GM19397 (cell line): ENCODE measurements around the gene JUN.

Experiments used
- ATAC-seq: cut with Tn5 transposase; IDR thresholded peaks from one replicate; pipeline ENCODE4 v1.9.1; 2021; ENCODE audit warnings: mild to moderate bottlenecking, moderate library complexity; ENCODE audit not compliant: unreplicated experiment

Gene JUN

DNA sequence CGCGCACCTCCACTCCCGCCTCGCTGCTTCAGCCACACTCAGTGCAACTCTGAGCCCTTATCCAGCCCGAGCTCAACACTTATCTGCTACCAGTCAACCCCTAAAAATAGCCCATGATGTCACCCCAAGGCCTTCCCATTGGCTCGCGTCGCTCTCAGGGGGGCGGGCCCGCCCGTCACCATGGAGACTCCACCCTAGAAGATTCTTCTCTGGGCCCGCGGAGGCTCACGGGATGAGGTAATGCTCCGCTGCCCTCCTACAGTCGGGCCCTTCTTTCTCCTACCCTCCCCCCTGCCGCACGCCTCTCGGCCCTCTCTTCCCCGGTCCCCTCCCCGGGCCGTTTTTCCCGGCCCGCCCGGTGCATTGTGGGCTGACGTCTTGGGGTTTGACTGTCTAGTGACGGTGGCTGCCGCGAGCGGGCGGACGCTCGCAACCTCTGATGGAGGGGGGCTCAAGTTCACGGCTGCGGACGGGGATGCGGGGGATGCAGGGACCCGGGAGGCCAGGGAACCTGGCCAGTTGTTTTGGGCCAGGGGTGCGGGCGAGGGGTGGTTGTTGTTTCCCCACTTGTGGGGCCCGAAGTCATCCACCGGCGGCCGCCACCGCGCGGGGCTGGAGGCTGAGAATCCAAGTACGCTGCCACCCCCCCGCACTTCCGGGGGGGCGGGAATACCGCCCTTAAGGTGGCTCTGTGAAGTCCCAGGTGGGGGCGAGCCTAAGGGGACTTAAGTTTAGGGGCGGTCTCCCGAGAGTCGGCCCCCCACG lies at the start of gene JUN:
TSS of gene JUN (minus strand) at position 55 of the 765 bp plus-strand sequence. CDS start 977 bp downstream, outside the sequence.
- peak; percentile 74 for ATAC-seq

DNA sequence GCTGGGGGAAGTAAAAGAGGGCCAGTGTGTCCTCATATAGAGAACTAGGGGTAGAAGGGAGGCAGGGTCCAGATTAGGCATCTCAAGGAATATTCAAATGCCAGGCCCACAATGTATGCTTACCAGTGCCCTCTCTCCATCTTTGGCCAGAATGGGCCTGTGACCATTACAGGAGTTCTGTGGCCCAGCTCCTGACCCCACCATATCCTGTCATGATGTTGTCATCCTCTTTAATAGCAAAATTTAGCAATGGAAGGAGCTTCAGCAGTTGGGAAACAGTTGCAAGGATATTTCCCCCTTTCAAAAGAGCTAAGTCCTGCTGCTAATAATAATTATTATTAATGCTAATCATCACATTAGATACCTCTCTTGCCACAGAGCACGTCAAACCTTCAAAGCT lies 49.3 kb upstream of the JUN start:
- ATAC-seq: no peak

DNA sequence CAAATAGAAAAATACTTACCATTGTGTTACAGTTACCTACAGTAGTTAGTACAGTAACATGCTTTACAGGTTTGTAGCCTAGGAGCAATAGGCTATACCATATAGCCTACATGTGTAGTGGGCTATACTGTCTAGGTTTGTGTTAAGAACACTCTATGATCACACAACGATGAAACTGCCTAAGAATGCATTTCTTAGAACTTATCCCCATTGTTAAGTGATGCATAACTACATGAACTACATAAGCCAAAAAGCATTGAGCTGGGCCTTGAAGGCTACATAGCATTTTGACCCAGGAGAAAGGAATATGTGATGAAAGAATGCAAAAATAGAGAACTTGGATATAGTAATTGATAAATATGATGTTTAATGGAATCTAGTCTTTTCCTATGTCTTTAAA lies 46.4 kb upstream of the JUN start:
- no peak for ATAC-seq

DNA sequence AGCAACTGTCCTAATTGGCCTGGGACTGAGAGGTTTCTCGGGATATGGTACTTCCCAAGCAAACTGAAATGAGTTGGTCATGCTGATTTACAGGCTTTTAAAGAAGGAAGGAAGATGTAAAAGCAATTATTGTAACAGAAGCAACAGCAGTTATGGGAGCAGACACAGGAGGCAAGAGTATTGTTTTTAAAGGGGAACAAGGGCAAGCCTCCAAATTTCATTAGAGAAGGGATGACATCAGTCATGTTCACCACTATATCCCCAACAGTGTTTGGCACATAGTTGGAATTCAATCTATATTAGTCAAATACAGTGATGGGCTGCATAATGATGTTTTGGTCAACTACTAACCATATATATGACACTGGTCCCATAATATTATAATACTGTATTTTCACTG lies 46.0 kb upstream of the JUN start:
- no peak for ATAC-seq

DNA sequence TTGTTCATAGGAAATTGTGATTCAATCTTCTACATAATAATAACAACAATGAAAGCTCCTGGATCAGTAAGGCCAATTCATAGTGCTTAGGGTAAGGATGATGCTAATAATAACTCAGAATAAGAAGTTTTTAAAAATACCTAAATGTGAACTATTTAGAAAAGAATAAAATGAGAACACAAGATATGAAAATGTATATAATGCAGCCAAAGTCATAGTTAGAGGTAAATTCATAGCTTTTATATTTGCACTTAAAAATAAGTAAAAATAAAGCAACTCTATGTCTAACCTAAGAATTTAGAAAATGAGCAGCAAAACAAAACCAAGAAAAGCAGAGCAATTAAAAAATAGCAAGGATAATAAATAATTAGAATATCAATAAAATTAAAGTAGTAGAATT lies 43.5 kb upstream of the JUN start:
- ATAC-seq: no peak

DNA sequence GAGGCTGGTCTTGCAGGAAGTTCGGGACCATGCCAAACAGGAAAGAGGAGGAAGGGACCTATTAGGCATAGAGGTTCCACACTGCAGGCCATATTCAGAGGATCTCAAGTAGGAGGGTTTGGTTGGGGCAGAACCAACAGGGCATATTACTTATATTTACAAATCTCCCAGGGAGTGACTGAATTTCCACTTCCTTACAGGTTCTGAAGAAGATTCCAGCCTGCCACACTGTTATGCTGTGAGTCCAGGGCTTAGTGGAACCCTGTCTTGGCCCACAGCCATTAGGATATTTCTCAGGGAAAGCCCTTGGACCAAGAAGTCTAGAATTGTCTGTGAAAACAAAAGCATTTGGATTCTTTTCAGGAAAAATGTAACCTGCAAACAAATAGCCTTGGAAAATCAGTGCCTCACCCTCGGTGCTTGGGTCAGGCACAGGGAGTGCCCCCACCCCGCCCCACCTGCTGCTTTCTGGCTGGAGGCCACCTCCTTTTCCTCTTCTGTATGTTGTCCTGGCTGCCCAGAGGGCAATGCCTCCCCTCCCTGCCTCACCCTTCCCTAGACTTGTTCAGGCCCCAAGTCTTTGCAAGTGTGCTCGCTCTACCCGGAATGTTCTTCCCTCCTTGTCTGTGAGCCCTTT lies 41.0 kb upstream of the JUN start:
- no peak for ATAC-seq

DNA sequence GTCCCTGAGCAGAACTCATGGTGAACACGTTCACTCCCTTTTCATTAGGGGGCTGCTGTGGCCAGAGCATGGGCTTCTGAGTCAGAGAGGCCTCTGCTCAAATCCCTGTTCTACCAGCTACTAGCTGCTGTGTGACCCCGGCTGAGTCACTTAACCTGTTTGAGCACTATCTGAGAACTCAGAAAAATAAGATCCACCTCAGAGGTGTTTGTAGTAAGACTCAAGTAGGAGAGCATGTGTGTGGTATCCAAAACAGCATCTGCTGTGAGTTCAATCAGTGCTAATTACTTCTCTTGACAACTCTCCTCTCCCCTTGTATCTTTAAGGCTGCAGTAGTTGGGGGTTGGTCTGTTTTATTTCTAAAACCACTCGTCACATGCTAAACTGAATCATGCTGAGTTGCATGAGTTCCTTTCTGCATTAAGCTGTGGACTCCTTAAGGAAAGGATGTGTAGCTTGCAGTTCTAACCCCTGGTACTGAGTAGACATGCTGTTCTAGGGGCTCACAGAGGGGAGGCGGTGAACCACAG lies 39.7 kb upstream of the JUN start:
- no peak for ATAC-seq

DNA sequence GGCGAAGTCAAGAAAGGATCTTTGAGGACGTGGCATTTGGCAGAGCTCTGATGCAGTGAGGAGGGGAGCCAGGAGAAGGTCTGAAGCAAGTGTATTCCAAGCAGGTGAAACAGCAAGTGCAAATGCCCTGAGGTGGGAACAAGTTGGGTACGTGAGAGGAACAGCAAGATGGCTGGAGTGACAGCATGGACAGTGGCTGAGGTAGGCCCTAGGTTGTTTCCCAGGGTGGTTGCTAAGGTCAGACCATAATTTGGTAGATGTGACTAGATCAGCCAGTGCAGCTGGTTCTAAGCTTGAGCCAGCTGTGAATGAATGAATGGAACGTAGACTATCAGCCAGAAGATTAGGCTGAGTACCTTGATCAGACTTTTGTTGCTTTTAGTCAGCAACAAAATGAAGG lies 37.5 kb upstream of the JUN start:
- ATAC-seq: no peak

DNA sequence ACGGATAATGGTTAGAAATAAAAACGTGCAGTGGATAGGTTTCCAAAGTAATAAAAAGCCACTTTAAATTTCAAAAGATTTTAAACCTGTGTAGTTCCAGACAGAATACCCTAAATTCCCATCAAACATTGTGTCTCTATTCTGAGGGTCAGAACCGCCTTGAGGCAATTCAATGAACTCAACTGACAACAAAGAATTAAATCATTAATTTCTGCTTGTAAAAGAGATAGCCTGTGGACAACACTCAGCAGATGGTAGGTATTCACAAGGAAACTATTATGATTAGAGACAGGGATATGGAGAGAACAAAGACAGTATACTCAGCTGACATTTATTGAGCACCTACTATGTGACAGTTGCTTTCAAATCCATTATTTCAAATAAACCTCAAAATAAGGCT lies 35.1 kb upstream of the JUN start:
- no peak for ATAC-seq

DNA sequence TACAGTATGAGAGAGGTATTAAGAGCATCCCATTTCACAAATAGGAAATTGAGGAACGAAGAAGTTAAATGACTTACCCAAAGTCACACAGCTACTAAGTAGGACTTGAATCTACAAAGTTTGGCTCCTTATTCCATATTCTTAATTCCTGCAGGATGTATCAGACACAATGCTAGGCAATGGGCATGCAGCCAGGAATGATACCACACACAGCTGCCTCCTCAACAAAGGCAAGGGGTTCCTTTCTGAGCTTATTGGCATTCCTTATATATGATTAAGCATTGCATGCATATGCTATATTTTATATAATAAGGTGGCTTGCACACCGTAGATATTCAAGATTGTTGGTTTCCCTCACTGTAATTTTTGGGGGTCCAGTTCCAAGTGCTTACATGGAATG lies 34.2 kb upstream of the JUN start:
- no peak for ATAC-seq

DNA sequence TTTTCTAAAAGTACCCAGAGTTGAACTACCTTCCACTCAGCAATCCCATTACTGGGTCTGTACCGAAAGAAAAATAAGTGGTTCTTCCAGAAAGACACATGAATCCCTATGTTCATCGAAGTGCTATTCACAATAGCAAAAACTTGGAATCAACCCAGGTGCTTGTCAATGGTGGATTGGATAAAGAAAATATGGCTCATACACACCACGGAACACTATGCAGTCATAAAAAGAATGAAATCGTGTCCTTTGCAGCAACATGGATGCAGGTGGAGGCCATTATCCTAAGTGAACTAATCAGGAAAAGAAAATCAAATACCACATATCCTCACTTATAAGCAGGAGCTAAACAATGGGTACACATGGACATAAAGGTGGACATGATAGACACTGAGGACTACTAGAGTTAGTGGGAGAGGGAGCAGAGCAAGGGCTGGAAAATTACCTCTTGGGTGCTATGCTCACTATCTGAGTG lies 32.9 kb upstream of the JUN start:
- no peak for ATAC-seq

DNA sequence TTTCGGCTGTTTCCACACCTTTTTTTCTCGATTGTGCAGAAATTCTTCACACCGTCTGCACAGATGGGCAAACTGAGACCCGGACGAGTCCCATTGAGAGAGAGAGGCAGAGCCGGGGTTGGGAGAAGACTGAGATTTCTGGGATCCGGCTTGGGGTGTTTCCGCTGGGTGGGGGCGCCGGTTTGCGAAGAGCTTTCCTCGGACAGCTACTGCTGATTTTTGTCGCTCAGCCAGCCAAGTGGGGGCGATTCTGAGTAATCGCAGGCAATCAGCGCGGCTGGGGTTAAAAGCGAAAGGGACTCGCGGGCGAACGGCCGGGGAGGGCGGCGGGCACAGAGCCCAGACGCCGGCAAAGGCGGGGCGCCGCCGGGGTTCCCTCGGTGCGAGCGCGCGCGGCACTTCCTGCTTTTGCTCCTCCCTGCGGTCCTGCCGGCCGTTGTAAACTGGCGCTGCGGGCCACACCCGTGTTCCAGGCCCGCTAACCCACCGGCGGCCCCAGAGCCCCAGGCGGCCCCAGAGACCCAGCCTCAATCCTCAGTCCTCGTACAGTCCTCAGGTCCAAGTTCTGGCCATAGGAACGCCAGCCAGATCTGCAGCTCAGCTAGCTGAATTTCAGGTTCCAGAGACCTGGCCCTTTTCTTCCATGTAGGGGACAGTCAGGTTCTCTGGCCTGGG lies 32.4 kb upstream of the JUN start:
- ATAC-seq: peak; percentile 89

DNA sequence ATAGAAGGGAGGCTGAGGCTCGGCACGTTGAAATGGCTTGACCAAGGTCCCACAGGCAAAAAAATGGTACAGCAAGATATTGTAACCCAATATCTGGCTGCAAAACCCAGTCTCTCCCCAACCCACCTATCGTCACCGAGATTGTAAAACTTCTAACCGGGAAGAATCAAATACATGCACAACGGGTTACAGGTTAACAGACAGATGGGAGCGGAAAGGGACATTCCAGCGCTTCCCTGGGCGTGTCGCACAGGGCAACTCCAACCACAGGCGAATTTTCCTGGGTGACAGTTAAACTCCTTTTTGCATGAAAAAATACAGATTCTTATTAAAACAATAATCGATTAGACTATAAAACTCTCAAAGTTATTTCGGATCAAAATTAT lies 31.8 kb upstream of the JUN start:
- ATAC-seq: peak; percentile 12

DNA sequence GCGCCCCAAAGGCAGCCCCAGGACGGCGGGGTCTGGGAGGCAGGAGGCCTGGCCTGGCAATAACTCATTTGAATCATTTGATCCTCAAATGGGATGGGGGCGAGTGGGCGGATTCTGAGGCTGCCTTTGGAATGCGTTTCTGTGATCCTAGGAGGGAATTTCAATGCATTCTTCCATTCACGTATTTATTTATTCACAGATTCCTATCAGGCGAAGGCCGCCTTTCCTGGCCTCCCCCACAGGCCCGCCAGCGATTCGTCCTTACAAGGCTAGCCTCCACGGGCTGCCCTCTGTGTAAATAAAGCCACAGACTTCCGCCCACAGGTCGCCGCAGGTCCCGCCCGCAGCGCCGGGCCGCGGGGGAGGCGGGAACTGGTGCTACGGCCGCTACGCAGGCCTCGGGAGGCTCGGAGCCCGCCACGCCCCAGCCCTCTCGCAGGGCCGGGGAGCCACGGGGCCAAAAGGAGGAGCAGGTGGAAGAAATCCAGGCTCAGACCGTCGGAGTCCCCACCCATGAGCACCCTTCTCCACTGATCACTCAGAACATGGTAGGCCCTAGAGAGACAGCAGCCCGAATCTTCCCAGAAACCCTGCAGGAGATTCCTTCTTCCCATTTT lies 31.3 kb upstream of the JUN start:
- peak; percentile 58 for ATAC-seq

DNA sequence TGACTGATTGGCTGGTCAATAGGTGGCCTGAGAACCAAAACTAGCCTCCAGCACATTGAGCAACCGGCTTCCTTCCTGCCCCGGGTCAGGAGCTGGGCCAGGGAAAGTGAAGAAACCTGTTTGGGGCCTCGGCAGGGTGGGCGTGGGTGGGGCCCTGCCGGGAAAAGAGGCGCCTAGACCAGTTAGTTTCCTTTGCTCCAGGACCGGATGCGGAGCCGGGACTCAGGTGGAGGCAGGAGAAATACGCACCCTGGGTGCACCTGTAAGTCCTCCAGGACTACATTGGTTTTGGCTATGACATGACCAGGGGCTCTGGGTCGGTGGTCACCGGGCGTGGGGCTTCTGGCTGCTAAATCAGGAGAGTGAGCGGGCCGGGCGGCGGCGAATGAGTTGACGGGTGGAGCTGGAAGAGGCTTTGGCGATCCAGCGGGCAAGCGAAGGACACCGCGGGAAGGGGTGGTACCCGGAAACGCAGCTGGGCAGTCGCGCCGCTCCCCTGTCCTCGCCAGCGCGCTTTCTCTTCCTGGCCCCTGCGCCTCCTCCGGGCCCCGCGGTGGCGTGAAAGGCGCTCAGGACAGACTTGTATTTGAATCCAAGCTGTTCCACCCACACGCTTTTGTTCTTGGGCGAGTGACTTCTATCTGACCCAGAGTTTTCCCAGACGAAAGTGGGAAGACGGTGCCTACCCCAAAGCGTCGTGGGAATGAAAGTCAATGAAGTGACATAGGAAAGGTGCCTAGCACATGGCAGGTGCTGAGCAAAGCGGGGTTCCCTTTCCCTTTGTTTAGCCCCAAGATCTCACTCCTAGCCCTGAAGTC lies 30.6 kb upstream of the JUN start:
- no peak for ATAC-seq

DNA sequence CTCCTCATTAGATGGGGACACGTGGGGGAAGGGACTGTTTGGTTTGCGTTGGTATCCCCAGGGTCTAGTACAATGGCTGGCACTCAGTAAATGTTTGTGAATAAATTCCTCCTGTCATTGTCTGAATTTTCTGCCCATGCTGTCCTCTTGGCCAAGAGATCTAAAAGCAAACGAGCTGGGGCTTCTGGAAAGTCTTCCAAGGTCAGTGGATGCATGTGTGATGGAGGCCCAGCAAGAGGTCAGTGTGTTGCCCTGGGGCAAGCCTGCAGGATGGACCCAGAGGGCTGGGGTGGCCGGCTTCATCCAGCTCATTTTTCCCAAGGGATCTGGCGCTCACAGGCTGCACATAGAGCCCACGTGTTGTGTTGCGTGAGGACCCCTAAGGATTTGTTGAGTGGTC lies 30.0 kb upstream of the JUN start:
- no peak for ATAC-seq

DNA sequence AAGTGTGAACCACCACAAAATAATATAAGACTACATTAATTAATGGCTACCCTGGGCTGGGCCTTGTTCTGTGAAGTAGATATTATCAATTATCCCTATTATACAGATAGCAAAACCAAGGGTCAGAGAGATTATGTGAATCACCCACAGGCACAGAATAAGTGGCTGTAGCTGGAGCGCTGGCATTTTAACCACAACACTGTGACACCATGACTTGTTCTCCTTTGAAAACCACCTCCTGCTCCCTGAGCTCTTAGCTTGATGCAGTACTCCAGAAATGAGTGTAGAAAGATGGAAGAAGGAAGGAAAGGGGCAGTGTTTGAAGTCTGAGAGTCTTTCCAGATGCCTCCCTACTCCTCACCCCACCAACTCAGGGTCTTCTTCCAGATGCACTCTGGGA lies 29.5 kb upstream of the JUN start:
- no peak for ATAC-seq

DNA sequence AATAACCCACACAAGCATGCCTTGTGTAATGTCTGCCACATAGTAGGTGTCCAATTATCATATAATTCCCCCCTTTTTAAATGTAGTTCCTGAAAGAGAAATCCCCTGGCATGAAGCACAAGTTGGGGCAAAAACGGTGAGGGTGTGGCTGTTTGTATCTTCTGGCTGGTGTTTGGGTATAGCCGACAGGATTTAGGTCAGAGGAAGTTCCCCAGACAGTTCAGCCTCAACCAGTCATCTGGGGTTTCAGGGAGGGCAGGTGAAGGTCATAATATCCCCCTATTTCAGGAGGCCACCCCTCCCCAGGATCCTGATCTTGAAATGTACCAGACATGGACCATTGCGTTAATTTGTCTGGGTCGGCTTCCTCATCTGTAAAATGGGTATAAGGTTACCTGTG lies 29.1 kb upstream of the JUN start:
- no peak for ATAC-seq

DNA sequence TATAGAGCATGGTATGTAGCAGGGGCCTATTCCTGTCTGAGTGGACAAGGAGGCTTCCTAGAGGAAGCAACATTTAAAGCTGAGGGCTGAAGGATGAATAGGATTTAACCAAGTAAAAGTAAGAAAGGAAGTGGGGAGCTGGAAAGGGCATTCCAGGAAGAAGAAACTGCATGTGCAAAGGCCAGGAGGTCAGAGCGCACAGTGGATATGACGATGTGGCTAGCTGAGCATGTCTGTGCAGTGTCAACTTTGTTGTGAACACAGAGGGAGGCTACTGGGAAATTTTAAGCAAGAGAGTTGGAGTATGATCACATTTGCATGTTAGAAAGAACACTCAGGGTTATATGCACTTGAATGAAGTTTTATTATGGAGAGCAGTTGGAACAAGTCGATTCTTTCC lies 28.6 kb upstream of the JUN start:
- no peak for ATAC-seq

DNA sequence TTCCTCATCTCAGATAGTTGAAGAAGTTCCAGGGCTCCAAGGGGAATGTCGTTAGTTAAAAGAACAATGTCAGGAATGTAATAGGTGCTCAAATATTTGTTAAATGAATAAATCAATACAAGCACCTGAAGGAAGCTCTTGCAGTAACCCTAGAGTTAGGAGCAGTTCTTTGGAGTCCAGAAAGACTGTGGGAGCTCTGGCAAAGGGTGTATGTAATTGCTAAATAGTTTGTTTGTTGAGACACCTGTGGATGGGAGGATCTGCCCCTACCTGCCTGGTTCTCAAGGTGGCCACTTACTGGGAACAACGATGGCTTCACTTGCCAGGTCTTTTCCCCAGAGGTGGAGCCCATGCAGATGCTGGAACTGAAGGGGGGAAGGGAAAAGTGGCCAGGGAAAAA lies 27.5 kb upstream of the JUN start:
- ATAC-seq: no peak
